Stimulated activated CD8-positive, alpha-beta memory T cell treated with anti-CD3 and anti-CD28 coated beads, Interleukin-4, amount 100 ng/mL, for 1 hour (primary cell): ENCODE results near the gene CER1.

Experiments used
- DNase-seq, 2 donors: peaks; one replicate each; pipeline ENCODE4 v3.0.0-alpha.2; 2020; ENCODE audit warnings: low read depth in 2 of 2, low spot score in 1 of 2

Gene CER1, protein sequence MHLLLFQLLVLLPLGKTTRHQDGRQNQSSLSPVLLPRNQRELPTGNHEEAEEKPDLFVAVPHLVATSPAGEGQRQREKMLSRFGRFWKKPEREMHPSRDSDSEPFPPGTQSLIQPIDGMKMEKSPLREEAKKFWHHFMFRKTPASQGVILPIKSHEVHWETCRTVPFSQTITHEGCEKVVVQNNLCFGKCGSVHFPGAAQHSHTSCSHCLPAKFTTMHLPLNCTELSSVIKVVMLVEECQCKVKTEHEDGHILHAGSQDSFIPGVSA

DNA sequence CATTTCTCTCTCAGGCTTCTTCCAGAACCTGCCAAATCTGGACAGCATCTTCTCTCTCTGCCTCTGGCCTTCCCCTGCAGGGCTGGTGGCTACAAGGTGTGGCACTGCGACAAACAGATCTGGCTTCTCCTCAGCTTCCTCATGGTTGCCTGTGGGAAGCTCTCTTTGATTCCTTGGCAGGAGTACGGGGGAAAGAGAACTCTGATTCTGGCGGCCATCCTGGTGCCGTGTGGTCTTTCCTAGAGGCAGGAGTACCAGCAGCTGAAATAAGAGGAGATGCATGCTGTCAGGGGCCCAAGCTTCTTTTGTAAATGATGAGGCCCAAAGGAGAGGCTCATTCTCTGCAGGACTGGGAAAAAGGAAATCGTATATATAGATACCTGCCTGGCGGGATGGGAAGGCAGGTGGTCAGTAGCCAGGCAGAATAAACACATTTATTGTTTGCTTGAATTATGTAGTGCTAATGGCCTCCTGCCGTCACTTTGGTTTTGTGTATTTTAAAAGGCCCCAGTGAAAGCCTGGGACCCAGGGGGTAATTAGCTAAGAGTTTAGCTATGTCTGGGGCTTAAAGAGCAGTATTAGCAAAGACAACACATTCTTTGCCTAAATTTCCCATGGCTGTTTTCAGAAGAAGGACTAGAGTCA lies at the start of gene CER1:
Gene CER1, minus strand, starts transcription at position 343 of the 645 bp plus-strand sequence. Its CDS starts 61 bp downstream, at position 282.
- no peak for DNase-seq

DNA sequence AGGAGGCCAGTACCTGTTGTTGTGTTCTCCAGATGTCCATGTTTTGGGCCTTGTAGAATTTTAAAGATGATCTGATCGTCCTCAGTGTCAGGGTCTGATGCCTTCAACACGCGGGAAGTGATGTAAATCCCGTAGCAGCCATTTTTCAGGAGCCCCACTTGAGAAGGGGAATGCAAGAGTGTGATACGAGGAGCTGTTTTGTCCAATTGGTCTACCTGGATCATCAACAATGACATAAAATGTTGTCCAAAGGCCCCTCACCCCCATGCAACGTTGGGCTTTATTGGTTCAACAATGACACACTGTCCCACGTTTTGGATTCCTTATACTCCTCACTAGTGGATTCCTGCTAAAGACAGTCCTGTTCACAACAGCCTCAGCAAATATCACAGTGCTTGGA lies 48.1 kb upstream of the CER1 start:
- DNase-seq: no peak

DNA sequence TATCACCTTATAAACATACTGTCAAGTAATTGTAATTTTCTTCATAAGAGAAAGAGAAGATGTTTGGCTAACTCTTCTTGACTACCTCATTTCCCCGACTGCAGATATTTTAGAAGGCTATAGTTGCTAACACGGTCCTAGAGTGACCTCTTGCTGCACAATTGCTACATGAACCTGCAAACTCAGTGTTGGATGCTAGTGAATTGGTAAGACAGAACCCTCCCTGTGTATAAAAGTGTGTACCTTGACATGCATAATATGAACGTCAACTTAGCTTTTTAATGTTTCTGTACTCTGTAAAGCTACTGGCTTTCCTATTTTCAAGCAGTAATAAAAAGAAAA lies 46.7 kb upstream of the CER1 start:
- no peak for DNase-seq

DNA sequence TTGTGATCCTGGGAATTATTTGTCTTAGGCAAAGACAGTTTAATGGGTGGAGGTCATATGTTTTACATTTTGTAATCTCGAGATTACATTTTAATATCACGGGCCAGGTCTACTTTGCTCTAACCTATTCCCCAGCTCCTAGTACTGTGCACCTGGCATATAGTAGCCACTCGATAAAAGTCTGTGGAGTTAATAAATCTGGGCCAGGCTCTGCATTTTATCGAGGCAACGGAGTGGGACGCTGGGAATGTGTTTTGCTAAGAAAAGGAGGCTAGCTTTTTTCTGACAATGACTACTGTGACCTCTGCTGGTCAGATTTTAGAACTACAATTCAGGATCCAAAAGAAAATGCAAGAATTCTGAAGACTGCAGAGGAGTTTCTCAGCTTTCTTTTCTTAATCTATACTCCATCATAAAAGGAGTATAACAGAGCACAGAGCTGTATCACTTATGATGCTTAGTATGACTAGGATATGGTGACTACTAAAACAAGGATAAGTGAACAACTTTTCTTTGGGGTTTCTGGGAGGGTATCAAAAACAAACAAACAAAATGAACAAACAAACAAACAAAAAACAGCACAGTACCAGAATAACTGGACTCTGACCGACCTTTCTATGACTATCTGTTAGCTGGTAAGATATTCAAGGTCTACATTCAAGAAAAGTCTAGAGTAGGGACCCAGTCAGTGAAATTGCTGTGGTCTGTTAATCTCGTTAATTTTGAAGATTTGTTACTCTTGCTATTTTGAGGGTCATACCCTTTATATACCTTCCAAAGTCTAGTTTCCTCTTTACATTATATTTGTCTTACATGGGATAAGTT lies 46.1 kb upstream of the CER1 start:
- DNase-seq: no peak

DNA sequence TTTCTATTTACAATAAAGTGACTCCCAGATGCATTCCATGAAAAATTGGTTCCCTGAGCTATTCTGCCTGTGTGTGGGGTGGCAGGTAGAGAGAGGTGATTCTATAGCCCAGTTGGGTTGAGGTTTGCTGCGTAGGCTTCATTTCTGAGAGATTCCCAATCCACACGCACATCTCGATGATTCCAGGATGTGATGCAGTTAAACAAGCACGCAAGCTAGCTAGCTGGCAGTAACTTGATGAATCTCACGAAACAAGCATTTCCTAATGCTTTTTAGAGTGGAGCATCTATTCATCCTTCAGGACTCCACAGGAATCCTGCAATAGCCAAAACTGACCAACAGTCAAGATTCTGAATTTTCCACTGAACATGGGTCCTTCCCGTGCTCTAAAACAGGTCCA lies 43.8 kb upstream of the CER1 start:
- DNase-seq: no peak

DNA sequence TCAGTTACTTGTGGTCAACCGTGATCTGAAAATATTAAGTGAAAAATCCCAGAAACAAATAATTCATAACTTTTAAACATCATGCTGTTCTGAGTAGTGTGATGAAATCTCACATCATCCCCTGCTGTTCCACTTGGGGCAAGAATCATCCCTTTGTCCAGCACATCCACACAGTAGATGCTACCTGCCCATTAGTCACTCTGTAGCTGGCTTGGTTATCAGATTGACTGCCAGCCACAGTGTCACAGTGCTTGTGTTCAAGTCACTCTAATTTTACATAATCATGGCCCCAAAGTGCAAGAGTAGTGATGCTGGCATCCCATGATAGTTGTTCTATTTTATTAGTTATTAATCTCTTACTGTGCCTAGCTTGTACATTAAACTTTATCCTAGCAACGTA lies 39.1 kb upstream of the CER1 start:
- no peak for DNase-seq

DNA sequence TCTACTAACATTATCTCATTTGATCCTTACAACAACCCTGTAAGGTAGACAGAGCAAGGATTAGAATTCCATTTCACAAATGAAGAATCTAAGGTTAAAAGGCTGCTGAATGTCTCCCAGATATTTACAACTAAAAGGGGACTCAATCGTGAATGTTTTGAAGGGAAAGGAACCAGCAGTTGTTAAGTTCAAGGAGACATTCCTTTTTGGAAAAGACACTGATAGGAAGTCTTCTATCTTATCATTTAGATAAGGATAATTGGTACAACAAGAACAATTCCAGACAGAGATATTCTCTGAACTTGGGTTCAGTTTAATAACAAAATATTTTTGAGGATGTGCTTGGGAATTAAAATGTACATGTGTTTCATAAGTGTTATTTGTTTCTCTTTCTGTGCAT lies 37.5 kb upstream of the CER1 start:
- DNase-seq: no peak

DNA sequence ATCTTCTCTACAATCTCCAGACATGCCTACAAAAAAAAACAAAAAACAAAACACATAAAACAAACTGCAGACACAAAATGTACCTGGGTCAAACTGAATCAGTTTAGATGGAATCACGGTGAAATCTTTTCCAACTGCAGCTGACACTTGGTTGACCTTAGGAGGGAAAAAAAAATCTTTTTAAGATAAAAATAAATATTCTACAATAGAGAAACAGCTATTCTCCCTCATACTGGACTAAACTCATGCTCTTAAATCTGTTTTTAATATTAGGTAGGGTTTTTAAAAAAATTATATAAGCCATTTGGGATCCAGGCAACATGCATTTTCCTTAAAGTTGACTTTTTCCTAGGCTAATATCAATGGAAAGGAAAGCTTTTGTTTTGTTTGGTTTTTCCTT lies 33.8 kb upstream of the CER1 start:
- DNase-seq: no peak

DNA sequence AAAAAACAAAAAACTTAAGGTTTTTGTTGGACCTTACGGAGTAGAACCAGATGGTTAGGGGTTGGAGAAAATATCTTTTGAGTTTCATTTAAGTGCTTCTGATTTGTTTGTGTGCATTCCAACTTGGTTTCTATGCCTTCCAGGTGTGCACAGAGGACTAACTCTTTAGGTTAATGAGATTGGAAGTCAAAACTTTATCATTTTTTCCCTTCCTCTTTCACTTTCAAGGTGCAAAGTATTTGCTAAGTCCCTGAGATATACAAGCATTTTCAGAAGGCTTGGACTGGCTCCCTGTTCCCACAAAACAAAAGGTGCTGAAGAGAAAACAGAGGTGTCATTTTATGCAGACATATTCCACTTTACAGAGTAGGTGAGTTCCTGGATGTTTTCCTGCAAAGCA lies 30.3 kb upstream of the CER1 start:
- DNase-seq: no peak

DNA sequence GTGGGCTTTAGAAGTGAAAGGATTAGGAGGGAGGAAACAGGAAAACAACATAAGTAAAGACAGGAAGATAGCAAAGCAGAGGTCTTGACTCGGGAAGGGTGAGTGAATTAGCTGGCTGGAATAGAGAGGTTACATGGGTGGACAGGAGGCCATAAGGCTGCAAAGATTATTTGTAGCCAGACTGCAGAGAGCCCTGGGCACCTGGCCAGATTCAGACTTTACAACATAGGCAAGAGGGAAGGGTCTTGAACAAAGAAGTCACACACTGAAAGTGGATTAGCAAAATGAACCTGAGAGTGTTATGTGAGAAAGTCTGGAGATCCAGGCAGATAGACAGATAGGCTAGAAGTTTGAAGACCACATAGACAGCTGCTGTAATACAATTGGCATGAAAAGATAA lies 29.7 kb upstream of the CER1 start:
- DNase-seq: no peak

DNA sequence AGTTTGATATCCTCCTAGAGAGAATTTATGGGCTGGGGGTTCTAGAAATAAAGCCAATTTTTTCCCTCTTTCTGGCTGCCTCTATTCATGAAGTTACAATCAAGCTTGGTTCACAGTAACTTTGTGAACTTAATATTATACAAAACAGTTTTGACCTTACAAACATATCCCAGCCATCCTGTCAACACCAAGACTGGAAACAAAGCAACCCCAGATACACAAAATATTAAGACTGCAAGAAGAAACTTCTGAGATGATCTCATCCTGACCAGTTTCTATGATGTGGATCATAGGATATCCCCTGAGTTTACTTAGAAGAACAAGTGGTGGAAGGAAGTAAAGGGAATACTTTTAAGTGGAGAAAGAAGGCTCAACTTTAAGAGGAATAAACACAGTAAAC lies 28.3 kb upstream of the CER1 start:
- DNase-seq: no peak

DNA sequence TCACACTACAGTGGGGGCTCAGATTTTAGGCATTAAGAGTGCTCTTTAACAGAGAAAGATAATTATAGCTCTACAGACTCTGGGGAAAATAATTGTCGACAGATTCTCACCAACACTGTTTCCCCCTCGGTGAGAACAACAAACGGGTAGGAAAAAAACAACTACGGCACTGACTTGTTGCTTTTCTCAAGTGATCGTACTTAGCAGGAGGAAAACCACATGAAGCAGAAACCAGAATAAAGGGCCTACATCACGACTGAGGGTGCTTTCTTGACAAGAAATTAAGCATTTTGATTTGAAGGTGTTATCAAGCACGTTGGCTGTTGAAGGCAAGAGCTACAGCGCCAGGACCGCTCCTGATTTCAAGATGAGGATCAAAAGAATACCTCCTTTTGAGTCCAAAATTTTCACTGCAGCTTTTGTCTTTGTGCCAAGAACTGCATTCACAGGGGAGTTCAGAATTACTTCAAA lies 27.2 kb upstream of the CER1 start:
- DNase-seq: no peak

DNA sequence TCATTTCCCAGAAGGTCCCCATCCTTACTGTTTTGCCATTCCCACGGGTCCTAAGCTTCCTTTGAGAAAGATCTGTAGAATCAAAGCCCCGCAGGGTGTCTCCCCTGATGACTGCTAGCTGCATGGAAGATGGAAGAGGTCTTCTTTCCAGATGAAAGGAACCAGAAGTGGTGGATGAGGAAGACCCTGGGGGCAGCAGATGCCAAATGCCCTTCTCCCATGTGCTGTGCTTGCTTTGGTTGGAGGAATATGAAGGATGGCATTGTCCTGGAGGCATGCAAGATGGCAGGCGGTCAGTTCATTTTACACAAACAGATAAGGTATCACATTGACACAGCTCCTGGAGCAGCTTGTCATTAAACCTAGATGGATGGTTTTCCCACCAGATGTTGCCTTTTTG lies 25.8 kb upstream of the CER1 start:
- no peak for DNase-seq

DNA sequence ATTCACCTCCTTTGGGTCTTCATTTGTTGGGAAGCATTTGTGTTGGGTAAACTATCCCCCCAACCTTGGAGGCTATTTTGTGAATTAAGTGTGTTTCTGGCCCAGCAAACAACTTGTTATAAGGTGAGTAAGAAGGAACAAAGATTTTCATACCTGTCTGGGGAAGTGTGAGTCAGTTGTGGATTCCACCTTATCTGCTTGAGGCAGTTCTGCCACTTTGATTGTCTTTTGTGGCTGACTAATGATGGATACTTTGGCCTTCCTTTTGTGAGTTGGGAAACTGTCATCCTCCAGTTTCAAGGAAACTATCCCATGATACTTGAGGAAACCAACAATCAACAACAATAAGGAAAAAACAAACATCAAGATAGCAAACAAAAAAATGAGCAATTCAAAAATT lies 24.6 kb upstream of the CER1 start:
- no peak for DNase-seq

DNA sequence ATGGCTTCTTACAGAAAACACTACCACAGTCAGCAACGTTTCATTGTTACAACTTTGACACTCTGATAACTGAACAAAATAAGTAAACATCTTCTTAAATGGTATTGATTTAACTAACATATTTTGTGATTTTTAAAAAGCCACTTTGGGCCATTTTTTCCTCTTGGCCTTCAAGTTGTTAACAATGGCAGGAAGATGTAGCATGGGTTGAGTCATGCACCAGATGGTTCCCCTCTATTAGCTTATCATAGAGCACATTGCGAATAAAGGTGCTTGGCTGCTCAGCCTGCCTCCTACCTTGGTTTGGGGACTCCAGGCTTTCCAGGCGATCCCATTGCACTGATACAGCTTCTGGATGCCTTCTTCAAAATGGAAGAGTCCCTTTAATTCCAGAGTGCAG lies 24.1 kb upstream of the CER1 start:
- no peak for DNase-seq

DNA sequence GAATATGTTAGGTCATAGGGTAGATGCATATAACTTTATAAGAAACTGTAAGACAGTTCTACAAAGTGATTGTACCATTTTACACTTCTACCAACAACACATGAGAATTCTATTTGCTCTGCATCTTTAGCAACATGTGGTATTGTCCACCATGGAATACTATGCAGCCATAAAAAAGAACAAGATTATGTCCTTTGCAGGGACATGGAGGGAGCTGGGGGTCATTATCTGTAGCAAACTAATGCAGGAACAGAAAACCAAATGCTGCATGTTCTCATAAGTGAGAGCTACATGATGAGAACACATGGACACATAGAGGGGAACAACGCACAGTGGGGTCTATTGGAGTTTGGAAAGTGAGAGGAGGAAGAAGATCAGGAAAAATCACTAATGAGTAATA lies 22.2 kb upstream of the CER1 start:
- DNase-seq: no peak

DNA sequence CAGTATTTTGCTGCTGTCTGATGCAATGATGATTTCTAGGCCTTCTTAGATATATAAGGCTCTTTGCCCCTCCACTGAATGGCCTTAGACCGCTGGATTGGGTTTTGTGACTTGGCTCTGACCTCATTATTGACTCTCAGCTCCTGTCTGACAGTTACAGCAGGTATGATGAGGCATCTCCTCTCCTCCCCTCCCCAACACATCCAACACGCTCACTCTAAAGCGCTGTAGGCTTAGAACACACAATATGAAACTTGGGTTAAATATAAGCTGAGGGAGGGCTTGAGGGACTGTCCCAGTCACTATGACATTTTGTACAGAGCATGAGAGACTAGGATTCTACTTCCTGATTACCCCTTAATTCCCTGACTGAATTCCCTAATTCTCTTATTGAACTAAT lies 18.8 kb upstream of the CER1 start:
- no peak for DNase-seq

DNA sequence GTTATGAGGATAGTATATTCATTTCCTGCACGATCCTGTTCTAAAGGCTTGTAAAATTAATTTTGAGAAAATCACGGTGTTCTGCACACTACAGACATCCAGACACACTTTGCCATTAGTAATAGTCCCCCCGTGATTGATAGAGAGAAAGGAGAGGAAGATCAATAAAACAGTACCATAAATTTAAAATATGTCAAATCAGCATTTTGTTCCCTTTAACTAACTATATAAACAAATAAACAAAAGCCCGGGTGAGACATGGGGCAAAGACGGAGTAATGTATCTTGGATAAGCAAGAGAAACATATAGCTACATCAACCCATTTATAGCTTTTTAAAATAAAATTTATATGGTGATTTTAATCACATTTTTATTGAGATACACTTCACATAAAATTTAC lies 10.6 kb upstream of the CER1 start:
- DNase-seq: no peak

DNA sequence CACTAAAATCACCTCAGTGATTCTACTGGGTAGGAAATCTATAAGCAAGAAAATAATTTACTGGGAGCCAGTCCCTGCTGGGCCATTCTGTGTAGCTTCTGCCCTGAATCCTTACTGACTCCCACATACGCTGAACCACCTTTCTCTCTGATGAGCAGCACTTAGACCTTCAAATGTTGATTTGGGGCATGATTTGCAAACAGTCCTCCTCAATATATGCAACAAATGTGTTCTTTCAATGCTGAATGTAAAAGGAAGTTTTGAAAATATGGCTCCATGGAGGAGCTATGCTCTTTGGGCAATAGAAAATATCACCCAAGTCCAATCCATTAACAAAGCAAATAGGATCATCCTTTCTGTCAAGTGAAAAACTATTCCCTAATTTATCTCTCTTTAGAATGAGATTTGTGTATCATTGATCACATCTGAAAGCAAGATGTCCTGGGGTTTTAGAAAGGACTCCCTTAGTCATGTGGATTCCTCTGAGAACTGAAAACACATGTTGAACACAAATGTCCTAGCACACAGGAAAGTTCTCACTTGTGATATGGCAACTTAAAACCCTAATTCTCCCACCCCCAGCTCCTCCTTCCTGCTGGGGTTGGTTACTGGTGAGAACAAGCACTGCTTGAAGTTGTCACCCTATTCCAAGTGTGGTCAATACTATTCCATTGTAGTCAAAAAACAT lies 8.9 kb upstream of the CER1 start:
- no peak for DNase-seq

DNA sequence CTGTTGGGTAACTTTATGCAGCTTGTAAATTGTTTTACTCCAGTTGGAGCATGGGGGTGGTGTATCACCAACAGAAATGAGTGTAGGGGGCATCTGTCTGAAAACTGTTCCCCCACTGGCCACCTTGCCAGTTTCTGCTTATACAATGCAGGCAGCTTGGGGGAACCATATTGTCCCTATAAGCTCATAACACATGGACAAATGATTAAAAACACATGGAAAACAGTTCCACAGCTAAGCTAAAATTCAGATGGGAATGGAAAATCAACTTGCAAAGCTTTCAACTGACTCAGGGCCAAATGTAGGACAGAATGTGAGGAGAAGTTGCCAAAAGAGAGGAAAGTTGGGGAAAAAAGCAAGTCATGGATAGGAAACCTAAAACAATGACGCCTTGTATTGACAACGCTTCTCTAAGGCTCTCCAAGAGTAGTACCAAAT lies 7.9 kb upstream of the CER1 start:
- DNase-seq: no peak

DNA sequence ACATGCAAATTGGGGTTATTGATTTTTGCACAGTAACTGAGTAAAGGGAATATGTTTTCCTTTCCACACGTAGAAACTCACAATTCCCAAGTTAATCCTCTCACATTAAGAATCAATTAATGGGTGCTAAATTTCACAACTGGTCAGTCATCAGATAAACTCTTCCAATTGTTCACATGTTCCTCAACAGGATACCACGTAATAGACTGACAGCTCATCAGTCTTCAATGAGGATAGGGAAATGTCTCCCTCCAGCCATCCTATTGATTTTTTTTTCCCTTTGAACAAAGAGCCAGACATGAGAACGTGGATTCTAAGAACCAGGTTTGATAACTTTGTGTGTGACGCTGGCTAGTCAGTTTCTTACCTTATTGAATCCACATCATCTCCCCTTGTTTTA lies 768 bp upstream of the CER1 start:
- no peak for DNase-seq
